Measurements from ENCODE around the gene HIVEP1. TPM values are rescaled to one million over a fixed set of nuclear protein-coding genes. Genes with fewer than 3 reads are reported as not detected.

HIVEP1 gene
- total and polyA plus RNA-seq, 2 of the 13 experiments (the other 11 are each of a cell fraction or from before 2014, with no cell fraction given) = 7.4 to 9.9 TPM

DNA sequence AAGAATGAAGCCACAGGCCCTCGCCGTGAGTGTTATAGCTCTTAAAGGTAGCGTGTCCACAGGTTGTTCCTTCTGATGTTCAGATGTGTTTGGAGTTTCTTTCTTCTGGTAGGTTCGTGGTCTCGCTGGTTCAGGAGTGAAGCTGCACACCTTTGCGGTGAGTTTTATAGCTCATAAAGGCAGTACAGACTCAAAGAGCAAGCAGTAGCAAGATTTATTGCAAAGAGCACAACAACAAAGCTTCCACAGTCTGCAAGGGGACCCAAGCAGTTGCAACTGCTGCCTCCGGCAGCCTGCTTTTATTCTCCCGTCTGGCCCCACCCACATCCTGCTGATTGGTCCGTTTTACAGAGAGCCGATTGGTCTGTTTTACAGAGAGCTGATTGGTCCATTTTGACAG, 5.2 kb downstream of the HIVEP1 start:
- no peak overlapping the region for H3K4me3 ChIP-seq (replicated peaks in 1 of 3; ENCODE audit: insufficient read depth in 1 of 3, low read depth in 2 of 3, low read length in 3 of 3)
- no peaks in the 10 kb centered on the region; a peak in 1 of 5 replicates for H3K27me3 ChIP-seq (ENCODE audit: control insufficient read depth in 1 of 2, insufficient read depth in 2 of 2, low read length in 2 of 2)
- H3K4me1 ChIP-seq (ENCODE audit: insufficient read depth, low read length) = peaks cover 11% of the 10 kb centered on the region
- no peak overlapping the region for H2AFZ ChIP-seq (ENCODE audit: low read length)
- WGBS (ENCODE audit: low lambda C conversion rate) = 97% methylated on average over 10 of the region's 10 CpGs
- peaks cover 29% of the 10 kb centered on the region for H3K79me2 ChIP-seq (ENCODE audit: insufficient read depth, low read length)
- H3K27ac ChIP-seq (ENCODE audit: extremely low read length, insufficient read depth, low read length) = no peak overlapping the region
- POLR2A ChIA-PET = no interaction called here
- H3K9me3 ChIP-seq (ENCODE audit: low read length) = no peaks in the 10 kb centered on the region
- H3K36me3 ChIP-seq (replicated peaks in 1 of 2; ENCODE audit: control insufficient read depth in 1 of 2, insufficient read depth in 2 of 2, low read length in 2 of 2) = peaks cover 6 to 17% of the 10 kb centered on the region in 2 experiments
- in situ Hi-C loops (cut with HindIII; ENCODE audit: extremely low pct_ligation_motif_present, low pct_unique_long_range_greater_than_20kb) (no loop called here), intact Hi-C loops (cut with micrococcal nuclease; ENCODE audit: unreplicated experiment) (loop anchor here (10.0 kb wide), 1 partner anchor 482 kb away; the partner anchor contains the start of gene TMEM170B)
- no peak for DNase-seq (ENCODE audit: low spot score)
- CTCF ChIA-PET (ENCODE audit: low intra/inter-chr PET ratio, low total read pairs) = no interaction called here
- no TSS peak for BruUV-seq (replicated peaks)
- FAIRE-seq = no peak
- H4K20me1 ChIP-seq (ENCODE audit: insufficient read depth, low read length) = peaks cover 17% of the 10 kb centered on the region
- no peak overlapping the region for H3K9ac ChIP-seq (ENCODE audit: insufficient read depth, low read depth, low read length)
- no peak overlapping the region for H3K4me2 ChIP-seq (ENCODE audit: low read depth, low read length)
- TF ChIP-seq NFYB (CRISPR knock-in tag; IDR thresholded peaks at IDR 0.05) (peak; percentile 63), ZNF839 (CRISPR knock-in tag; IDR thresholded peaks at IDR 0.05; ENCODE audit: borderline replicate concordance) (no peak)
- no peak for ATAC-seq

DNA sequence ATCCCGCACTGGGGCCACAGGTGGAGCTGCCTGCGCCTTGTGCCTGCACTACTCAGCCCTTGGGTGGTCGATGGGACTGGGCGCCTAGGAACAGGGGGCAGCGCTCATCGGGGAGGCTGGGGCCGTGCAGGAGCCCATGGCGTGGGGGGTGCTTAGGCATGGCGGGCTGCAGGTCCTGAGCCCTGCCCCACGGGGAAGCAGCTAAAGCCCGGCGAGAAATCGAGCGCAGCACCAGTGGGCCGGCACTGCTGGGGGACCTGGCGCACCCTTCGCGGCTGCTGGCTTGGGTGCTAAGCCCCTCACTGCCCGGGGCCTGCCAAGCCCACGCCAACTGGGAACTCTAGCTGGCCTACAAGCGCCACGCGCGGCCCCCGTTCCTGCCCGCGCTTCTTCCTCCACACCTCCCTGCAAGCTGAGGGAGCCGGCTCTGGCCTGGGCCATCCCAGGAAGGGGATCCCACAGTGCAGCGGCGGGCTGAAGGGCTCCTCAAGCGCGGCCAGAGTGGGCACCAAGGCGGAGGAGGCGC, 5.8 kb downstream of the HIVEP1 start:
- H3K9ac ChIP-seq (ENCODE audit: insufficient read depth, low read depth, low read length) = no peak overlapping the region
- intact Hi-C loops (cut with micrococcal nuclease; ENCODE audit: unreplicated experiment) (loop anchor here (10.0 kb wide), 1 partner anchor 483 kb away; the partner anchor contains the start of gene TMEM170B), in situ Hi-C loops (cut with HindIII; ENCODE audit: extremely low pct_ligation_motif_present, low pct_unique_long_range_greater_than_20kb) (no loop called here)
- peaks cover 26% of the 10 kb centered on the region for H3K79me2 ChIP-seq (ENCODE audit: insufficient read depth, low read length)
- H3K4me3 ChIP-seq (replicated peaks in 1 of 3; ENCODE audit: insufficient read depth in 1 of 3, low read depth in 2 of 3, low read length in 3 of 3) = no peak overlapping the region
- DNase-seq (ENCODE audit: low spot score) (no peak), ATAC-seq (no peak), FAIRE-seq (no peak)
- H3K36me3 ChIP-seq (replicated peaks in 1 of 2; ENCODE audit: control insufficient read depth in 1 of 2, insufficient read depth in 2 of 2, low read length in 2 of 2) = peaks cover 6 to 17% of the 10 kb centered on the region in 2 experiments
- no TSS peak for BruUV-seq (replicated peaks)
- ChIA-PET CTCF (ENCODE audit: low intra/inter-chr PET ratio, low total read pairs) (no interaction called here), POLR2A (no interaction called here)
- H4K20me1 ChIP-seq (ENCODE audit: insufficient read depth, low read length) = peaks cover 17% of the 10 kb centered on the region
- H2AFZ ChIP-seq (ENCODE audit: low read length) = no peak overlapping the region
- no peak overlapping the region for H3K4me2 ChIP-seq (ENCODE audit: low read depth, low read length)
- H3K27me3 ChIP-seq (ENCODE audit: control insufficient read depth in 1 of 2, insufficient read depth in 2 of 2, low read length in 2 of 2) = no peaks in the 10 kb centered on the region; a peak in 1 of 5 replicates
- peak; percentile 51 for TF ChIP-seq AGO2 (optimal IDR thresholded peaks at IDR 0.05; ENCODE audit: low read depth, low read length)
- peak; percentile 11; the same call in 1 of the 2 replicates for TF ChIP-seq GABPB1 (CRISPR knock-in tag; IDR thresholded peaks at IDR 0.05)
- TF ChIP-seq ZNF546 (CRISPR knock-in tag; conservative IDR thresholded peaks at IDR 0.05) = no peak
- TF ChIP-seq HNRNPLL (IDR thresholded peaks at IDR 0.05; ENCODE audit: low read depth, low read length, poor library complexity, severe bottlenecking) = peak; percentile 23
- no peak overlapping the region for H3K27ac ChIP-seq (ENCODE audit: extremely low read length, insufficient read depth, low read length)
- no peaks in the 10 kb centered on the region for H3K9me3 ChIP-seq (ENCODE audit: low read length)
- H3K4me1 ChIP-seq (ENCODE audit: insufficient read depth, low read length) = peaks cover 11% of the 10 kb centered on the region
- WGBS (ENCODE audit: low lambda C conversion rate) = 99% methylated on average over 27 of the region's 34 CpGs

All from HepG2 (cell line).